Ovary (tissue), 9 donors: ENCODE measurements around the gene DNAJC15. TPM values are rescaled to one million over a fixed set of nuclear protein-coding genes. Genes with fewer than 3 reads are reported as not detected.

ENCODE experiments used
- DNase-seq, 5 donors: peaks; one replicate each; pipeline ENCODE4 v3.0.0-alpha.2; 2019 to 2020
- H3K27ac ChIP-seq, 2 donors: fragments of 200-600 bp; one replicate each; pipeline versions ENCODE4 v1.5.1 to v1.8.0; 2019 to 2022
- H3K27me3 ChIP-seq: fragments of 200-600 bp; one replicate; pipeline ENCODE4 v1.8.0; 2022
- H3K36me3 ChIP-seq: fragments of 200-600 bp; sonication (generic); one replicate; pipeline ENCODE4 v1.5.1; 2019
- H3K4me1 ChIP-seq: one replicate; pipeline ENCODE4 v1.8.1; 2013; ENCODE audit warnings: mild to moderate bottlenecking, moderate library complexity; ENCODE audit not compliant: insufficient read depth
- H3K4me3 ChIP-seq: fragments of 200-600 bp; sonication (generic); one replicate; pipeline ENCODE4 v1.5.1; 2017
- H3K9me3 ChIP-seq, 2 donors: fragments of 200-600 bp in 1 of 2; sonication (generic) in 1 of 2; one replicate each; pipeline versions ENCODE4 v1.5.1 to v1.8.1; 2013 to 2019; ENCODE audit warnings: mild to moderate bottlenecking in 1 of 2, moderate library complexity in 1 of 2
- EP300 ChIP-seq: sonication (generic); formaldehyde crosslinking; IDR thresholded peaks from one replicate; pipeline ENCODE4 v1.6.1; 2017; ENCODE audit warnings: antibody characterized with exemption
- POLR2A ChIP-seq: fragments of 450-650 bp; IDR thresholded peaks from one replicate; pipeline ENCODE4 v1.6.1; 2017; ENCODE audit warnings: antibody characterized with exemption, mild to moderate bottlenecking, moderate library complexity
- WGBS, 3 donors: extraction: QIAGEN DNeasy Blood & Tissue Kit in 1 of 3; methylation state at CpG; one replicate each; pipeline versions ENCODE4 v1.1.5 to v1.1.7; 2013 to 2017; 5-methylcytosine and 5-hydroxymethylcytosine counted together
- intact Hi-C, 4 donors: fragments of 100-400 bp; cut with DNase I; formaldehyde crosslinking; loops; one replicate each; pipeline versions ENCODE4 v1.11.0 to v1.15.1; 2022 to 2023
- polyA plus RNA-seq, 2 donors: library from polyadenylated mRNA; stranded (reverse); fragments of 200-250 nt in 1 of 2; fragments of 350-450 nt in 1 of 2; fragmentation: Illumina TruSeq in 1 of 2; extraction: RNeasy Lipid Tissue Mini Kit (QIAGEN cat#74804) in 1 of 2; gene quantifications; one replicate each; pipeline ENCODE4 v1.2.3, GENCODE V29; 2013 to 2014
- total RNA-seq, 7 donors: library from RNA; depleted of rRNA in 2 of 7; stranded (reverse); fragments of >200 nt in 2 of 7; fragmentation: NEBNext Ultra II Directional in 3 of 7; extraction: Animal tissue kit (Norgen Biotek cat#: 25700) in 3 of 7; gene quantifications; one replicate each; pipeline versions ENCODE4 v1.1.0 to v1.2.4, GENCODE V29; 2016 to 2023
- TF ChIP-seq, protein P1 (sequence below), 3 donors: fragments of 450-650 bp in 2 of 3; fragments of 200-600 bp in 1 of 3; IDR thresholded peaks; one replicate each; pipeline versions ENCODE4 v1.5.1 to v1.8.0; 2016 to 2022; ENCODE audit warnings: antibody characterized with exemption in 3 of 3, mild to moderate bottlenecking in 1 of 3
- donor health status: DM: no; HTN: no; CAD: no; lungs with moderate emphysema.
- donor health status: DM: no; HTN: no; CAD: no.
- donor health status: Bipolar disorder and iron deficiency.
- donor health status: DM: yes; HTN: yes; CAD: no.
- donor health status: DM: no; HTN: no; CAD: no.
- donor health status: DM: yes; HTN: yes; CAD: no.

Gene DNAJC15
- total and polyA plus RNA-seq, 9 donors = 0.23 to 6.2 (median 2.9) TPM

DNA sequence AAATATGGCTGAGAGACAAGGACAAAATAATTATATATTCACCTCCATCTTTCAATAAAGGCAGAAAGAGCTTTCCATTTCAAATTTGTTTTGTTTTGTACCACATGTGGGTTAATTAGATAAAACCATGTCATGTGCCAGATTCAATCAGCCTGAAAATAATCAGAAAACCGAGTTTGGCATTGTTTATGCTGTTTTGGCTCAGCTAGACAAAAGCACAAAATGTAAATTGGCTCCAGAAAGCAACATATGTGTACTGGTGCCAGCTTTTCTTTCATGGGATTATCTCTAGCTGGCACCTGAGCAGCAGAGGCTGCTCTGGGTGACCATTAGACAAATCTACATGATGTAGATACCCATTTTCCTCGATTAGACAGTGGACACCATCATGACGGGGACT lies 9.2 kb upstream of the DNAJC15 start:
- WGBS, 3 donors = 57 to 69% (median 63%) methylated on average over 3 of the region's 3 CpGs
- H3K9me3 ChIP-seq = no peaks in the 10 kb centered on the region

DNA sequence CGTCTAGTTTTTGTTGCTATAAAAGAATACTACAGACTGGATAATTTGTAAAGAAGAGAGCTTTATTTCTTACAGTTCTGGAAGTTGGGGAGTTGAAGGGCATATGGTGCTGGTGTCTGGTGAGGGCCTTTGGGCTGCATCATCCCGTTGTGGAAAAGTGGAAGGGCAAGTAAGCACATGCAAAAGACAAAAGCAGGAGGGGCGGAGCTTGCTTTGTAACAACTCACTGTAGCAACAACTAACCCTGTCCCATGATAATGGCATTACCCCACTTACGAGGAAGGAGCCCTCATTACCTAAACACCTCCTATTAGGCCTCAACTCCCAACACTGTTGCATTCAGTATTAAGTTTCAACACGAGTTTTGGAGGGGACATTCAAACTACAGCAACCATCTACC lies 7.2 kb upstream of the DNAJC15 start:
- TF ChIP-seq, protein P1, sequence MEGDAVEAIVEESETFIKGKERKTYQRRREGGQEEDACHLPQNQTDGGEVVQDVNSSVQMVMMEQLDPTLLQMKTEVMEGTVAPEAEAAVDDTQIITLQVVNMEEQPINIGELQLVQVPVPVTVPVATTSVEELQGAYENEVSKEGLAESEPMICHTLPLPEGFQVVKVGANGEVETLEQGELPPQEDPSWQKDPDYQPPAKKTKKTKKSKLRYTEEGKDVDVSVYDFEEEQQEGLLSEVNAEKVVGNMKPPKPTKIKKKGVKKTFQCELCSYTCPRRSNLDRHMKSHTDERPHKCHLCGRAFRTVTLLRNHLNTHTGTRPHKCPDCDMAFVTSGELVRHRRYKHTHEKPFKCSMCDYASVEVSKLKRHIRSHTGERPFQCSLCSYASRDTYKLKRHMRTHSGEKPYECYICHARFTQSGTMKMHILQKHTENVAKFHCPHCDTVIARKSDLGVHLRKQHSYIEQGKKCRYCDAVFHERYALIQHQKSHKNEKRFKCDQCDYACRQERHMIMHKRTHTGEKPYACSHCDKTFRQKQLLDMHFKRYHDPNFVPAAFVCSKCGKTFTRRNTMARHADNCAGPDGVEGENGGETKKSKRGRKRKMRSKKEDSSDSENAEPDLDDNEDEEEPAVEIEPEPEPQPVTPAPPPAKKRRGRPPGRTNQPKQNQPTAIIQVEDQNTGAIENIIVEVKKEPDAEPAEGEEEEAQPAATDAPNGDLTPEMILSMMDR (IDR thresholded peaks at IDR 0.05) = no peak
- TF ChIP-seq POLR2A (no peak), EP300 (no peak)
- intact Hi-C loops = no loop called here
- Histone ChIP-seq H3K4me1 (no peaks in the 10 kb centered on the region), H3K36me3 (no peaks in the 10 kb centered on the region), H3K4me3 (no peak overlapping the region), H3K27me3 (no peaks in the 10 kb centered on the region), H3K27ac (no peak overlapping the region), H3K9me3 (no peaks in the 10 kb centered on the region)
- no peak for DNase-seq
- WGBS, 3 donors = 88 to 92% (median 89%) methylated on average over 5 of the region's 5 CpGs

More for the DNA sequence above, 9.2 kb upstream of the DNAJC15 start:
- no peaks in the 10 kb centered on the region for H3K4me1 ChIP-seq
- no peak for TF ChIP-seq POLR2A
- TF ChIP-seq, protein P1 (IDR thresholded peaks at IDR 0.05) = no peak
- TF ChIP-seq EP300 = no peak
- H3K36me3 ChIP-seq = no peaks in the 10 kb centered on the region
- no peaks in the 10 kb centered on the region for H3K27me3 ChIP-seq
- no peak for DNase-seq
- H3K4me3 ChIP-seq = no peak overlapping the region
- intact Hi-C loops = no loop called here
- no peak overlapping the region for H3K27ac ChIP-seq

DNA sequence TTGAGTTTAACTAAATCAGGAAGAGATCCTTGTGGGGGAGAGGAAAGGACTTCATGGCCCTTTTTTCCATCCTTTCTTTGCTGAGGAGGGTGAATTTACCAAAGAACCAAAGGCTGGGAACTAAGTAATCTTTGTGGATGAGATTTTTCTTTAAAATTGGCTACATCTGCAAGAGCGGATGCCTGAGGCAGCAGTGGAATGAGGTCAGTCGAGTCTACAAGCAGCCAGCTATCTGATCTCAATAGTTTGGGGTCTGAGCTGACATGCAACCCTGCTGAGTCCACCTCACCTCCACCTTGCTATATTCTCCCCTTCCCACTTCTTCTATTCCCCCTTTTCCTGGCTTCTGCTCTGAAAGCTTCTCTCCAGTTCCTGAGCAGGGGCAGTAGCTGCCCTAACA lies 3.6 kb upstream of the DNAJC15 start:
- Histone ChIP-seq H3K27ac (no peak overlapping the region), H3K4me3 (no peak overlapping the region), H3K9me3 (no peaks in the 10 kb centered on the region), H3K36me3 (no peaks in the 10 kb centered on the region), H3K27me3 (no peaks in the 10 kb centered on the region), H3K4me1 (no peaks in the 10 kb centered on the region)
- TF ChIP-seq POLR2A (no peak), EP300 (no peak)
- TF ChIP-seq, protein P1 (IDR thresholded peaks at IDR 0.05) = no peak
- WGBS, 3 donors = 52 to 71% (median 60%) methylated on average over 2 of the region's 2 CpGs
- DNase-seq = no peak
- intact Hi-C loops = no loop called here

DNA sequence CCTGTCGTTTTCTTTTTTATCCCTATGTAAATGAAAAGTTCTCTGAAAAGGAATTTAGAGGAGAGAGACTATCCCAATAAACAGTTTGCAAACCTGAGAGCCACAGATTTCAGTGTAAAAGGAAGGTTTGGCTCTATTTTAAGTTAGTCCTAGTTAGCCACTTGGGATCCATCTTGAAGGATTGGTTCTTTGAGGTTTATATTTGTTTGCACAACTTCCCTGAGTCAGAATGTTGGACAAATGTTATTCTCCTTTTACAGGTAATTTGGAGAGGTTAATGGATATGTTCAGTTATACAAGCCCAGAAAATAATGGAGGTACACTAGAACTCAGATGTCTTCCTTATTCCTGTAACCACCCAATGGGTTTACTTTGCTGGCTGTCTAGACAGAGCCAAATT lies 2.6 kb upstream of the DNAJC15 start:
- H3K36me3 ChIP-seq = no peaks in the 10 kb centered on the region
- no peaks in the 10 kb centered on the region for H3K9me3 ChIP-seq
- no peaks in the 10 kb centered on the region for H3K4me1 ChIP-seq
- intact Hi-C loops = no loop called here
- 77 to 90% (median 82%) methylated on average over 1 of the region's 1 CpG for WGBS, 3 donors
- H3K4me3 ChIP-seq = no peak overlapping the region
- DNase-seq = no peak
- no peak for TF ChIP-seq EP300
- H3K27me3 ChIP-seq = no peaks in the 10 kb centered on the region
- no peak overlapping the region for H3K27ac ChIP-seq

DNA sequence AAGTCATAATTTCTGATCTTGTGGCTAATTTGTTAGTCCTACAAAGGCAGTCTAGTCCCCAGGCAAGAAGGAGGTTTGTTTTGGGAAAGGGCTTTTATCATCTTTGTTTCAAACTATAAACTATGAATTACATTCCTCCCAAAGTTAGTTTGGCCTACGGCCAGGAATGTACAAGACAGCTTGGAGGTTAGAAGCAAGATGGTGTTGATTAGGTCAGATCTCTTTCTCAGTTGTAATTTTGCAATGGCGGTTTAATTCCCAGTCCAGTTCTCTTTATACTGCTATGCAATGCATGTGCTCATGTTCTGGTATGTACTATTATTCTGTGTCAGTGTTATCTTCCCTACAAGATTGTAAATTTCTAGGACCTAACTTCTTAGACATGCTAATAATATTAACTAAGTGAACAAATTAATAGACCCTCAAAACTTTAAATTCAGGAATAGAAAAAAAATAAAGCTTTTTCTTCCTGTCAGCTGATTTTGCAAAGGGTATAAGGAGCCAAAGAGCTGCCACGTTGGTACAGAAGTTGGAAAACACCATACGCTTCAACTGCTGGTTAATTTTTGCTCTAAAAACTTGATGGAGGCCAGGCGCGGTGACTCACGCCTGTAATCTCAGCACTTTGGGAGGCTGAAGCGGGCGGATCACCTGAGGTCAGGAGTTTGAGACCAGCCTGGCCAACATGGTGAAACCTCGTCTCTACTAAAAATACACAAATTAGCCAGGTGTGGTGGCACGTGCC lies 1.3 kb upstream of the DNAJC15 start:
- no peaks in the 10 kb centered on the region for H3K9me3 ChIP-seq
- H3K36me3 ChIP-seq = no peaks in the 10 kb centered on the region
- no peaks in the 10 kb centered on the region for H3K4me1 ChIP-seq
- H3K27me3 ChIP-seq = no peaks in the 10 kb centered on the region
- no peak overlapping the region for H3K27ac ChIP-seq
- no peak overlapping the region for H3K4me3 ChIP-seq
- TF ChIP-seq EP300 = no peak
- WGBS, 3 donors = 64 to 69% (median 68%) methylated on average over 11 of the region's 11 CpGs
- no peak for DNase-seq
- intact Hi-C loops = no loop called here
